Neural crest cell (in vitro differentiated cells): ENCODE results near the gene GIMAP2. TPM values are rescaled to one million over a fixed set of nuclear protein-coding genes. Genes with fewer than 3 reads are reported as not detected.

Experiments used
- DNase-seq: peaks from one replicate; pipeline ENCODE4 v3.0.0; 2021; ENCODE audit warnings: low read depth, mixed read lengths, low spot score
- H3K27ac Mint-ChIP-seq: one replicate; pipeline ENCODE4 v1.8.0; 2021; ENCODE audit warnings: mild to moderate bottlenecking, mixed read lengths; ENCODE audit not compliant: unreplicated experiment
- H3K27me3 Mint-ChIP-seq: 2 replicates; pipeline ENCODE4 v1.8.0; 2021; ENCODE audit warnings: low read depth, mild to moderate bottlenecking, mixed read lengths
- H3K36me3 Mint-ChIP-seq: 2 replicates; pipeline ENCODE4 v1.8.0; 2021; ENCODE audit warnings: low read depth, mild to moderate bottlenecking, mixed read lengths
- H3K4me1 Mint-ChIP-seq: 2 replicates; pipeline ENCODE4 v1.8.0; 2021; ENCODE audit warnings: mixed read lengths
- H3K4me3 Mint-ChIP-seq: one replicate; pipeline ENCODE4 v1.8.0; 2021; ENCODE audit warnings: mild to moderate bottlenecking, mixed read lengths
- H3K9me3 Mint-ChIP-seq: 2 replicates; pipeline ENCODE4 v1.8.0; 2021; ENCODE audit warnings: mixed read lengths
- CTCF ChIP-seq: fragments of 200-600 bp; sonication (generic); conservative IDR thresholded peaks from 2 replicates; pipeline ENCODE4 v1.5.0; 2021; ENCODE audit warnings: antibody characterized with exemption, mild to moderate bottlenecking
- total RNA-seq: library from RNA; stranded (reverse); gene quantifications from 2 replicates; pipeline ENCODE4 v1.2.1, GENCODE V29; 2021

Gene GIMAP2
- total RNA-seq, 1 donor from 2014 or later, result not detected

- H3K27me3 Mint-ChIP-seq, result peaks cover 22% of the 10 kb centered on the region
- no peak for TF ChIP-seq CTCF
- DNase-seq, result no peak
- peaks cover 16% of the 10 kb centered on the region for H3K4me1 Mint-ChIP-seq
- H3K4me3 Mint-ChIP-seq, result no peak within 1 kb of the TSS
- H3K27ac Mint-ChIP-seq, result no peak within 1 kb of the TSS
- no peaks in the 10 kb centered on the region for H3K36me3 Mint-ChIP-seq
- no peaks in the 10 kb centered on the region for H3K9me3 Mint-ChIP-seq
Observed at GRCh38 chr7:150737265-150738055, 52.0 kb downstream of the GIMAP2 start, which contains the start of gene GIMAP5. Gene GIMAP5, plus strand, starts transcription at chr7:150737418. Its CDS starts 3,467 bp downstream, at chr7:150740885.

- peaks cover 22% of the 10 kb centered on the region for H3K27me3 Mint-ChIP-seq
- H3K27ac Mint-ChIP-seq, result no peak overlapping the region
- peaks cover 16% of the 10 kb centered on the region for H3K4me1 Mint-ChIP-seq
- no peak overlapping the region for H3K4me3 Mint-ChIP-seq
- DNase-seq, result no peak
- no peaks in the 10 kb centered on the region for H3K36me3 Mint-ChIP-seq
- no peak for TF ChIP-seq CTCF
- H3K9me3 Mint-ChIP-seq, result no peaks in the 10 kb centered on the region
Observed at GRCh38 chr7:150738092-150738491, 52.6 kb downstream of the GIMAP2 start.

- Mint-ChIP-seq H3K4me1 (peaks cover 16% of the 10 kb centered on the region), H3K36me3 (no peaks in the 10 kb centered on the region), H3K4me3 (no peak overlapping the region), H3K27ac (no peak overlapping the region), H3K9me3 (no peaks in the 10 kb centered on the region), H3K27me3 (peaks cover 22% of the 10 kb centered on the region)
- DNase-seq, result no peak
- no peak for TF ChIP-seq CTCF
Observed at GRCh38 chr7:150738591-150739001, 53.1 kb downstream of the GIMAP2 start.

GRCh38 chr7:150739033-150739432 is 53.5 kb downstream of the GIMAP2 start:
- Mint-ChIP-seq H3K4me1 (peaks cover 16% of the 10 kb centered on the region), H3K9me3 (no peaks in the 10 kb centered on the region), H3K36me3 (no peaks in the 10 kb centered on the region), H3K4me3 (no peak overlapping the region), H3K27ac (no peak overlapping the region), H3K27me3 (peaks cover 22% of the 10 kb centered on the region)
- DNase-seq, result no peak
- TF ChIP-seq CTCF, result no peak

- H3K36me3 Mint-ChIP-seq, result no peaks in the 10 kb centered on the region
- H3K4me1 Mint-ChIP-seq, result peaks cover 16% of the 10 kb centered on the region
- no peaks in the 10 kb centered on the region for H3K9me3 Mint-ChIP-seq
- no peak for TF ChIP-seq CTCF
- no peak for DNase-seq
- H3K4me3 Mint-ChIP-seq, result no peak overlapping the region
- H3K27ac Mint-ChIP-seq, result no peak overlapping the region
- peaks cover 29% of the 10 kb centered on the region for H3K27me3 Mint-ChIP-seq
Observed at GRCh38 chr7:150740053-150740452, 54.5 kb downstream of the GIMAP2 start.
